NCI-H1417 treated with DMSO at 0.1 percent for 48 hours (cell line): ENCODE data around the gene ADRA1B.
"Not testable (repeated sequence)": the region's sequence is repeated elsewhere in the genome, so short reads cannot be mapped to it uniquely, and the experiment has no call there.

ENCODE experiments used
- DNase-seq: peaks from one replicate; lab custom pipeline; 2025; lab: John Stamatoyannopoulos, UW

Gene ADRA1B

GRCh38 chr5:159971514-159971913 lies 55.2 kb downstream of the ADRA1B start:
- DNase-seq: no peak

- no peak for DNase-seq
Observed at GRCh38 chr5:159971931-159972461, 55.7 kb downstream of the ADRA1B start.

GRCh38 chr5:159972538-159973362 lies 56.5 kb downstream of the ADRA1B start:
- no peak for DNase-seq

GRCh38 chr5:159975462-159976019 lies 59.3 kb downstream of the ADRA1B start:
- no peak for DNase-seq

- DNase-seq: no peak
Observed at GRCh38 chr5:159976921-159977320, 60.6 kb downstream of the ADRA1B start.

GRCh38 chr5:159978358-159978757 lies 62.1 kb downstream of the ADRA1B start:
- no peak for DNase-seq

GRCh38 chr5:159982421-159983173 lies 66.3 kb downstream of the ADRA1B start:
- DNase-seq: no peak

- peak; percentile 40 for DNase-seq
Observed at GRCh38 chr5:159987031-159987674, 70.9 kb downstream of the ADRA1B start.

GRCh38 chr5:159990506-159990905 lies 74.2 kb downstream of the ADRA1B start:
- DNase-seq: no peak

- no peak for DNase-seq
Observed at GRCh38 chr5:159992566-159992965, 76.3 kb downstream of the ADRA1B start.

GRCh38 chr5:159993194-159993593 lies 76.9 kb downstream of the ADRA1B start:
- no peak for DNase-seq

- DNase-seq: no peak
Observed at GRCh38 chr5:159995907-159996306, 79.6 kb downstream of the ADRA1B start.

- DNase-seq: no peak
Observed at GRCh38 chr5:160001457-160001856, 85.2 kb downstream of the ADRA1B start.

- no peak for DNase-seq
Observed at GRCh38 chr5:160007514-160007913, 91.2 kb downstream of the ADRA1B start.

GRCh38 chr5:160008529-160008876 lies 92.2 kb downstream of the ADRA1B start:
- not testable (repeated sequence) for DNase-seq

- DNase-seq: peak; percentile 81
Observed at GRCh38 chr5:160008877-160009590, 92.8 kb downstream of the ADRA1B start, which contains the start of gene TTC1. Gene TTC1 (plus strand): TSS chr5:160009139. CDS start chr5:160010529, 1,390 bp downstream.

GRCh38 chr5:160009591-160009989 lies 93.3 kb downstream of the ADRA1B start:
- DNase-seq: no peak

- DNase-seq: no peak
Observed at GRCh38 chr5:160011471-160011870, 95.2 kb downstream of the ADRA1B start.

GRCh38 chr5:160014197-160014596 lies 97.9 kb downstream of the ADRA1B start:
- not testable (repeated sequence) for DNase-seq

- no peak for DNase-seq
Observed at GRCh38 chr5:160018945-160019625, 102.8 kb downstream of the ADRA1B start.

- DNase-seq: no peak
Observed at GRCh38 chr5:160020266-160020770, 104.0 kb downstream of the ADRA1B start.
